GM18526 (cell line): Measurements from ENCODE around the gene C1QTNF9B.
A peak's percentile ranks its signal among the peaks of the same experiment; 100 is the strongest.

Experiments
- POLR2A ChIP-seq: IDR thresholded peaks from 3 replicates; pipeline ENCODE4 v1.6.1; 2011; ENCODE audit not compliant: insufficient read length; ENCODE audit errors: extremely low read depth

Gene C1QTNF9B

GRCh38 chr13:23902975-23903905, 5.9 kb upstream of the C1QTNF9B start:
- no peak for TF ChIP-seq POLR2A

GRCh38 chr13:23901365-23901764, 4.1 kb upstream of the C1QTNF9B start:
- no peak for TF ChIP-seq POLR2A

GRCh38 chr13:23899555-23899954, 2.3 kb upstream of the C1QTNF9B start:
- no peak for TF ChIP-seq POLR2A

- TF ChIP-seq POLR2A = no peak
Measured at GRCh38 chr13:23898101-23898500, 799 bp upstream of the C1QTNF9B start.

- TF ChIP-seq POLR2A = no peak
Measured at GRCh38 chr13:23889615-23890607, 7.4 kb downstream of the C1QTNF9B start.

GRCh38 chr13:23888658-23889614, 8.4 kb downstream of the C1QTNF9B start, which contains the start of gene MIPEP:
Gene MIPEP, minus strand, starts transcription at chr13:23889400. Its CDS starts 80 bp downstream, at chr13:23889320.
- peak; percentile 50 for TF ChIP-seq POLR2A

- TF ChIP-seq POLR2A = no peak
Measured at GRCh38 chr13:23883255-23883654, 14.0 kb downstream of the C1QTNF9B start.

- no peak for TF ChIP-seq POLR2A
Measured at GRCh38 chr13:23877286-23877685, 20.0 kb downstream of the C1QTNF9B start.

GRCh38 chr13:23876265-23876664, 21.0 kb downstream of the C1QTNF9B start:
- TF ChIP-seq POLR2A = no peak

- no peak for TF ChIP-seq POLR2A
Measured at GRCh38 chr13:23871616-23872220, 25.6 kb downstream of the C1QTNF9B start.

- no peak for TF ChIP-seq POLR2A
Measured at GRCh38 chr13:23870356-23871140, 26.8 kb downstream of the C1QTNF9B start.

GRCh38 chr13:23868521-23868920, 28.8 kb downstream of the C1QTNF9B start:
- no peak for TF ChIP-seq POLR2A

- TF ChIP-seq POLR2A = no peak
Measured at GRCh38 chr13:23867027-23867491, 30.2 kb downstream of the C1QTNF9B start.

- no peak for TF ChIP-seq POLR2A
Measured at GRCh38 chr13:23866420-23867026, 30.8 kb downstream of the C1QTNF9B start.
